Measurements from ENCODE around the gene ARFGAP3.

The ARFGAP3 gene

GRCh38 chr22:42856865-42857704, at the start of gene ARFGAP3:
Gene ARFGAP3 (minus strand): TSS chr22:42857273. CDS start chr22:42857182, 91 bp downstream.
- peak; percentile 86 to 90 for DNase-seq (ENCODE audit: low read depth in 2 of 2)

DNA sequence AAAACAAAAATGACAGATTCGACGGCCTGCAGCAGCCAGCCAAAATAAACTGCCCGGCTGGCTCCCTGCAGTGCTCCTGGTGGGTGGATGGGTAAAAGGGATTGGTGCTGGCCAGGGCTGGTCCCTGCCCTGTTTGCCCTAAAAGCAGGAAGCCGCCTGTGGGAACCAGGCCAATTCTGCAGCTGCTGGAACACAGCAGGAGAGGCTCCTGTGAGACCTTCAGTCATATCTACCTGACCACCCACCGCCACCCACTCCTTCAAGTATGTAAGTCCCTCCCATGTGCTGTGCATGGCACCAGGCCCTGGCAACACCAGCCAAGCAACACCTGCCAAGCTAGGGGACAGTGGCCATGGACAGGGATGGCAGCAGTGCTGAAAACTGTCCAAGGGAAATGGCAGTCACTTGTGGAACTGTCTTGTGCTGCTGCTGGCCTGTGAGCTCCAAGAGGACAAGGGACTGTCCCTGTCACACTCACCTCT, 48.7 kb upstream of the ARFGAP3 start:
- no peak for DNase-seq (ENCODE audit: low read depth in 2 of 2)

GRCh38 chr22:42905217-42905616, 48.1 kb upstream of the ARFGAP3 start:
- no peak for DNase-seq (ENCODE audit: low read depth in 2 of 2)

DNA sequence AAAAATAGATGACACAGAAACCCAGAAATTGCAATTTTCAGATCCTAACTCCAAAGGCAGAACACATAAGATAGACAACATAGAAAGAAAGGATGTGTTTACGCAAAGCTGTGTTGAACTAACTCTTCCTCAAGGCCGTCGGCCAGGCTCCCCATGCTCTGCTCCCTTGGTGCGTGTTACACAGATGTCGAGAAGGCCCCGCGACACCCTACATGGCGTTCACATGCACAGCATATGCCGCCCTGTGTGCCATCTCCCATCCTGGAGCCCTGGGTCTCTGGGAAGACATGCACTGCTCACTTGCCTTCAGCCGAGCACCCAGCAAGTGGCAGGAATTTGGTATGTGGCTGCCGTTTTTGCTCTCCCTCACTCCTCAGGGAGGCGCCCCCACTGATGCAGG, 47.0 kb upstream of the ARFGAP3 start:
- DNase-seq (ENCODE audit: low read depth in 2 of 2): no peak

GRCh38 chr22:42902875-42903510, 45.9 kb upstream of the ARFGAP3 start:
- no peak for DNase-seq (ENCODE audit: low read depth in 2 of 2)

DNA sequence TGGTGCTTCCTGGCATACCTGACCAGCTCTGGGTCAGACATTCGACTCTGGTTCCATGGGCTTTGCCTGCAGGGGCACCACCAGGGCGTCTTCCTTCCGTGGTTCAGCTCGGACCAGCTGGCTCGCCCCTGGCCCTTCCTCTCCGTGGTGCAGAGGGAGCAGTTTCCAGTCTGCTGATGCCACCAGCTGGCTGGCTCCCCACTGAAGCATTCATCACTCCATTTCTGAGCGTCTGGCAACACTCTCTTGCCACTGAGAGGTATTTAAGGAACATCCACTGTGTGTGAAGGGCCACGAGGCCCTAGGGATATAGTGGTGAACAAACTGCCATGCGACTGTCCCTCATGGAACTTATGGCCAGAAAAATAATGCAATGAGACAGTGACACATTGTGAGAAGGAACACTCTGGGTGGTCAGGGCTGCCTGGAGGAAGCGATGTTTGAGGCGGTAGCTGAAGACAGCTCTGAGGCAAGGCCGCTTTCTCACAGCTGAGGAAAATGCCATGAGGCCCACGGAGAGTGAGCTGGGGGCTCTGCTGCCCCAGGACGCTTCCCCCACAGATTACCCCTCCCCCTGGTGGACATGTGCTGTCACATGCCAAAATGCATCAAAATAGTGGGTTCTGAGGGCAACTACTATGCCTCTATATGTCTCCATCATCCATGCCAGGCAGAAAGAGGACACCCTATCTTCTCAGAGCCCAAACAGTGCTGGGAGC, 44.9 kb upstream of the ARFGAP3 start:
- no peak for DNase-seq (ENCODE audit: low read depth in 2 of 2)

DNA sequence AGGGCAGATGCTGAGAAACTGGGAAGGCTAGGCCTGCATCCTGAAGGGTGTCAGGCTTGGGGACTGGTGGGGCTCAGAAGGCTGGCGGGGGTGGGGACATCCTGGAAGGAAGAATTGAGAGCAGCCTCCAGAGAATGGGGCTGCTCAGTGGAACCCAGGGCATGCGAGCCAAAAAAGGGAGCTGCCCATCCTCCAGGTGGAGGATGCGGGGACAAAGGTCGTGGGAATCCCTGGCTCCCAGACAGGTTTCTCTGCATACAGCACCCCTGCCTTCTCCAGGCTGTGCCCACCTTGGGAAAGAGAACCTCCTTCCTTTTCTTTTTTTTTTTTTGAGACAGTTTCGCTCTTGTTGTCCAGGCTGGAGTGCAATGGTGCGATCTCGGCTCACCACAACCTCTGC, 40.9 kb upstream of the ARFGAP3 start:
- no peak for DNase-seq (ENCODE audit: low read depth in 2 of 2)

- no peak for DNase-seq (ENCODE audit: low read depth in 2 of 2)
These were observed 38.5 kb upstream of the ARFGAP3 start for GRCh38 chr22:42895541-42895981.

DNA sequence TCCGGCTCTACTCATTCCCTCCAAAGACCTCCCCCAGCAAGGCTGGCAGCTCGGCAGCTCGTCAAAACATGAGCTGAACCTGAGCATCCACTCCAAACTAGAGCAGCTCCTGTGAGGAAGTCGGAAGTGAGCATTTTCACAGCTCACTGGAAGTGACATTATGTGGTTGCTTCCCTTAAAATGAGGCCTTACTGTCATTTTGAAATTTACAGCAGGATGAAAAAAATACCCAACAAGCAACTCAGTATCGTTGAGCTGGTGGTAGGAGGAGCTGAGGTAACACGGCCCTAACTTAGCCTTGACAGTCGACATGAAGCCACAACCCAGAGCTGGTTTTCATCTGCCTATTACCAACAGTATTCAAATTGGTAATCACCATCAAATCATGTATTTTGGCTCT, 38.0 kb upstream of the ARFGAP3 start:
- DNase-seq (ENCODE audit: low read depth in 2 of 2): no peak

GRCh38 chr22:42893371-42894150, 36.5 kb upstream of the ARFGAP3 start:
- no peak for DNase-seq (ENCODE audit: low read depth in 2 of 2)

DNA sequence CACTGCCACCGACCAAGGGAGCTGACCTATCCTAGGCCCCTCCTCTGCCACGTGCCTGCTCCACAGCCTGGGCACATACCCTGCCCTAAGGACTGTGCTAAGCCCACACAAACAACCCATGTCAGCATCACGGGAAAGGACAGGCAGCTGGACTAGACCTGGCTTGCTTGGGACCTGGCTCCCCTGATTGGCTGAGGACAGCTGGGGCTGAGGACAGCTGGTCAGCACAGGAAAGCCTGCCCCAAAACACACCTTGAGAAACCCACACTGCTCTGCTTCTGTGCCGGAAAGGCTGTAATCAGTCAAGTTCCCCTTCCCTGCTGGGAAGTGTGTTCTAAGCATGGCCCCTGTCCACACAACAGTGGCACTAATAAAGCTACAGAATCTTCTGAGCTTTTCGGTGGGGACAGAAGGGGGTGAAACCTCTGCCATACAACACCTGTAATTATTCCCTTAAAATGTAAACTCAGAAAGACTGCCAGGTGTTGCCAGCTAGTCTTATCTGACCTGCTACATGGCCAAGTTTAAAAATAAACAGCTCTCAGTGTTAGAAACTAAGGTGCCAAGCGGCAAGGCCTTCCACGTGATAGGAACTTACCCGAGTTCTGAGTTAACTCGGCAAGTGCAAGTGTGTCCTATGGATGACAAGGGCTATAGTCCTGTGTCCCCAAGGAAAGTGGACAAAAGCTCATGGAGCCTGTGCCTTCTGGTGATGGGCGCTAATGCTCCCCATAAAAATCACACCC, 35.7 kb upstream of the ARFGAP3 start:
- no peak for DNase-seq (ENCODE audit: low read depth in 2 of 2)

DNA sequence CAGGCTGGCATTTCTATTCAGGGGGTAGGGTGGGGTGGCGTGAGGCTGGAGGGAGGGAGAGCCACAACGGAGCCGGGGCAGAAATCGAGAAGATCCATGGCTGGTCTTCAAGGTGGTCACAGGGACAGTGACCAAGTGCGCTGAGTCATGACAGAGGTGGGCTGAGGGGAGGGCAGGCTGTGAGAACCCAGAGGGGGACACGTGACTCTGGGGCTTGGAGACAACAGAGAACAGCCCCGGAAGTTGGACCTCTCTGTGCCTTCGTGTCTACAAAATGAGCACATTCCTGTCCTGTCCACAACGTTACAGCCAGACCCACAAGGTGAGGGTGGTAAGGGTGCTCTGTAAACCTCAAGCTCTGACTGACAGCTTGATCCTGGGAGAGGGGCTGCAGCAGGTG, 35.1 kb upstream of the ARFGAP3 start:
- DNase-seq (ENCODE audit: low read depth in 2 of 2): no peak

DNA sequence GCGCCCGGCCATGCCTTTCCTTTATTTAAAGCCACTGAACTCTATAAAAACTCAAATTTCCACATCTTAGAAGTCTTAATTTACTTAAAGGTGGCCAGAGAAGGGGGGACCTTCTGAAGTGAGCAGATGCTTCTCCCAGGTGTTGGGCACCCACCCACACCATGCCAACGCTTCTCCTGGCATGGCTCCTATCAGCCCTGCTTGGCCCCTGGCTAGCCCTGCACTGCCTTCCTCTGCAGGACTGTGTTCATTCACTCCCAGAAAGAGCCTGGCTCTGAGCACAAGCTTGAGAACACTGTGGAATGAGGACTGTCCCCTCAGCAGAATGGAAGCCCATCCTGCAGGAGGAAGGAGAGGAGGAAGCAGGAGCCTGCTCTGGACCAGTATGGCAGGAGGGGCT, 34.6 kb upstream of the ARFGAP3 start:
- DNase-seq (ENCODE audit: low read depth in 2 of 2): no peak

DNA sequence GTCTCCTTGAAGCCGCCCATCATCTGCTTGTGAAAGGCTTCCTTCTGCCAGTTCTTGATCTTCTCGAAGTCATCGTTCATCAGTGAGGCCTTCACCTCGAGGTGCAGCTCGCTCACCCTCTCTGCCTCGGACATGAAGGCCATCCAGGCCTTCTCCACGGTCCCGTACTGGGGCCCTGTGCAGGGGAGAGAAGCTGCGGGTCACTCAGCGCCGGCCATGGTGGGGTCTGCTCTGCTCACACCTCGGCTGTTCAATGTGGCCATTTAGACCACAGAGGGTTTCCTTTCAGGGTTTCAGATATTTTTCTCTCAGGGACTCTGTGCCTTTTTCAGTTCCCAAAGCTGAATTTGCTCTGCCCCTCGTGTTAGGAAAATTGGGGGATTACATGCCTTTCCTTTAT, 33.9 kb upstream of the ARFGAP3 start:
- DNase-seq (ENCODE audit: low read depth in 2 of 2): no peak

DNA sequence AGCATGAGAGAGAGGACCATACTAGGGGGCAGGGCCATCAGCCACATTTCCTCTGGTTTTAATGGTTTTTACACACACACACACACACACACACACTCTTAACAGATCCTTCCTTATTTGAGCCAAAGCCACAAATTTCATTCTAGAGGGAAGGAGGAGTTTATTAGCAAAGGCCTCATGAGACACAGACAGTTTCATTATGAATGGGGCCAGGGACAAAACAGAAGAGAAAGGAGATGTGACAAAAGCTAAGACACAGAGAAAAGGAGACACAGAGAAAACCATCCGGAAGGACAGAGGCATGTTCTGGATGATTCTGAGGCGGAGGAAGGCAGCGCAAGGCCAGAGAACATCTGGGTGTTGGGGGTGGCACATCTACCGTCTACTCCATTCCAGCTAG, 32.2 kb upstream of the ARFGAP3 start:
- DNase-seq (ENCODE audit: low read depth in 2 of 2): no peak

DNA sequence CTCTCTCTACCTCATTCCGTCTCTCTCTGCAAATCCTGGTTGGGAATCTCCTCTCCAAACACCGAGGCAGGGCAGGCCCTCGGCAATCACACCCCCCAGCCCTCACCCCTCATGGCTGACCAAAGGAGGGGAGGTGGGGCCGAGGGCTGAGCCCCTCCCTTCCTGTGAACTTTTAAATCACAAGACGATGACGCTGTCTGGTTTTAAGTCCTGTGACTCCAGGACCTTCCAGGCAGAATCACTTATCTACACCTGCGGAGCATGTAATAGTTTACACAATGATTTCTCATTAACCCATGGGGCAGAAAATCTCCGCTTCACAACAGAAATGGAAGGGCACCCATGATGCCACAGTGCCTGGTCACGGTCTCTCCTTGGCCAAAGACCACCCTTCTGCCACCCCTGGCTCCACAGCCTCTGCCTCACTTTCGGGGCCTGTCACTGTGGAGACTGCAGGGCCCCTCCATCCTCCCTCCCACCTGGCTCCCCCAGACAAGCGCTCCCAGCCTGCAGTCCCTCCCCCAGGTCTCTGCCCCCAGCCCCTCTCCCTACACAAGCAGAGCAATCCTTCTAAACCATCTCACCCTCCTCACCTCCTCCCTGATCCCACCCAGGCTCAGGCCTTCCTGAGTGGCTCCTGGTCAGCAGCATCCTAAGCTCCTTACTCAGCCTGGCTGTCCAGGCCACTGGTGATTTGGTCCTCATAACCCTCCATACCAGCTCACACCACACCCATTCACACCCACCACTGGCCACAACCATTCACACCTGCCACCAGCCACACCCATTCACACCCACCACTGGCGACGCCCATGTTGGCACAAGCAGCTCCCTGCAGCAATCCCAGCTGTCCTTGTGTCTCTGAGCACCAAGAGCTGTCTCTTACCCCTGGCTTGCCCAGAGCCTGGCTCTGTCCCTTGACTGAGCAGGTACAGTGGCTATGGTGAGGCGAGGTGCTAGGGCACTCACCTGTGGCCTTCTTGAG, 30.7 kb upstream of the ARFGAP3 start:
- no peak for DNase-seq (ENCODE audit: low read depth in 2 of 2)

DNA sequence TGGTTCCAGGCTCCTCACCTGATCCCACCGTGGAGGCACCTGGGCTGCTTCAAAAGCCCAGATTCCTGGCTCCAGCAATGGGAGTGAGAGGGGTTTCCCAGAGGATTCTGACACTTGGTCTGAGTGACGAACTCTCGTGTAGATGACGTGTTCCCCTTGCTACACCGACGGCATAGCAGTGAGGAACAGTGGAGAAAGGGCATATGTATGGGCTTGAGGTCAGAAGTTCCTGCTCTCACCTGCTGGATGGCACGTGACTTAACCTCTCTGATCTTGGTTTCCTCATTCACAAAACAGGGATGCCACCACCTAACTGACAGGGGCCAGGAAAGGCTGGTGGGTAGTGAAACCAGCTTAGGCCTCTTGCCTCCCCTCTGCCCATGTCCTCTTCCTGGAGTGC, 30.0 kb upstream of the ARFGAP3 start:
- DNase-seq (ENCODE audit: low read depth in 2 of 2): no peak

GRCh38 chr22:42885446-42885845, 28.4 kb upstream of the ARFGAP3 start:
- DNase-seq (ENCODE audit: low read depth in 2 of 2): no peak

DNA sequence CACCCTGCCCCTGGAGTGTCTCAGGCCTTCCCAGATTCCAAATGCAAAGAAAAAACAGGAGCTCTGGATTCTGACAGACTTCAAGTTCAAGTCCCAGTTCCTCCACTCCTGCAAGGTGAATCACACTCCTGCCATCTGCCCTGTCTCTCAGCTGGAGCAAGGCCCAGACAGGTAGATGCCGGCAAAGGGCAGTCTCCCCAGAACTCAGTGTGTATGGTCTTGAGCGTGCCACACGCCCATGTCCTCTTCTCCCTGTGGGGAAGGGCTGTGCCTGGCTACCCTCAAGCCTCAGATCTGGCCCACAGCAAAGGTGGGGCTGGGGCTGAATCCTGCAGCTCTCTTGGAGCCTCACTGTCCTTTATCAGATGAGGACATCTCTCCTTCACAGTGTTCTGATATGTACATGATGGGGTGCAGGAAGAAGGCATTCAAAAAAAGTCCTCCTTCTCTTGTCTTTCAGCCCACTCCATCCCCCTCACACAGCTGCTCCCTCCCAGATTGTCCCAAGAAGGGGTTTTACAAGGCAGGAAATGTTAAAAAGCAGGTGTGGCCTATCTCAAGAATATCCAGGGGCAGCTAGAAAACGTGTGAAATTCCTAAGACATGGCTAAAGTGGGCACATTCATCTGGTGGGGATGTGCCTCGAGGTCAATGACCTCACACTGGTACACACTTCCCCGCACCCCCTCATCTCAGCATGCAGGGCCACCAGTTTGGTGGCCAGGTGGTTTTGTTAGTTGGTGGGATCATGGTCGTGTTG, 27.7 kb upstream of the ARFGAP3 start:
- DNase-seq (ENCODE audit: low read depth in 2 of 2): no peak

All from stimulated activated CD4-positive, alpha-beta T cell treated with anti-CD3 and anti-CD28 coated beads, Interleukin-12 subunit alpha, Interleukin-12 subunit beta, amount 100 ng/mL, for 24 hours (primary cell).